ENCODE results near the gene MLF1.
A peak's percentile ranks its signal among the peaks of the same experiment; 100 is the strongest.

Gene MLF1

GRCh38 chr3:158640646-158641045, 69.7 kb downstream of the MLF1 start:
- no peaks in the 10 kb centered on the region for H3K27me3 ChIP-seq
- no peaks in the 10 kb centered on the region for H3K9me3 ChIP-seq

DNA sequence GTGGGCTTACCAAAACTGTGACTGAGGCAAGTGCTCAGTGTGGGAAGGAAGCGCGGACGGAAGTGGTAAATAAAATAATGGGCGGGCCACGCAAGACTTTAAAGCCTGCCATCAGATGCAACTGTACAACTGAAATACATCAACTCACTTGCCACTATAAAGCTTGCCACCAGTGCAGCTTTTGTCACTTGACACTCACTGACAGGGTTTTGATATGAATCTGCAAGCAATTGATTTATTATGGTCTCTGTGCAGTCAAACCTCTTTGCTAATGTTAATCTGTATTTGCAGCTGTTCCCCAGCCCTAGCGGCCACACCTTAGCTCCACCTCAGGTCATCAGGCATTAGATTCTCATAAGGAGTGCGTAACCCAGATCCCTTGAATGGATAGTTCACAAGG, 71.0 kb downstream of the MLF1 start:
- no peak for TF ChIP-seq CTCF (IDR thresholded peaks at IDR 0.05; ENCODE audit: low read depth, low read length)
- no peak overlapping the region for H3K4me3 ChIP-seq (ENCODE audit: low read depth, low read length)
- H3K27me3 ChIP-seq: no peaks in the 10 kb centered on the region
- DNase-seq: no peak
- H3K4me1 ChIP-seq: no peaks in the 10 kb centered on the region
- H3K36me3 ChIP-seq: peaks cover 11% of the 10 kb centered on the region
- no peaks in the 10 kb centered on the region for H3K9me3 ChIP-seq

More at GRCh38 chr3:158640646-158641045, 69.7 kb downstream of the MLF1 start:
- H3K4me3 ChIP-seq (ENCODE audit: low read depth, low read length): no peak overlapping the region
- H3K36me3 ChIP-seq: no peaks in the 10 kb centered on the region
- TF ChIP-seq CTCF (IDR thresholded peaks at IDR 0.05; ENCODE audit: low read depth, low read length): no peak
- no peak for DNase-seq
- H3K4me1 ChIP-seq: no peaks in the 10 kb centered on the region

- Histone ChIP-seq H3K27me3 (no peaks in the 10 kb centered on the region), H3K4me3 (ENCODE audit: low read depth, low read length) (no peak overlapping the region), H3K36me3 (peaks cover 13% of the 10 kb centered on the region), H3K9me3 (no peaks in the 10 kb centered on the region), H3K4me1 (no peaks in the 10 kb centered on the region)
- no peak for DNase-seq
- no peak for TF ChIP-seq CTCF (IDR thresholded peaks at IDR 0.05; ENCODE audit: low read depth, low read length)
Measured at GRCh38 chr3:158642474-158643210, 71.6 kb downstream of the MLF1 start.

GRCh38 chr3:158644345-158644908, 73.4 kb downstream of the MLF1 start, which contains the start of gene GFM1:
Gene GFM1 (plus strand): TSS chr3:158644527. CDS start chr3:158644635, 108 bp downstream.
- peak; percentile 91 for DNase-seq

GRCh38 chr3:158649791-158650190, 78.8 kb downstream of the MLF1 start:
- DNase-seq: no peak
- no peak for TF ChIP-seq CTCF (IDR thresholded peaks at IDR 0.05; ENCODE audit: low read depth, low read length)
- Histone ChIP-seq H3K4me3 (ENCODE audit: low read depth, low read length) (no peak overlapping the region), H3K36me3 (peaks cover 52% of the 10 kb centered on the region), H3K27me3 (no peaks in the 10 kb centered on the region), H3K4me1 (peaks cover 3% of the 10 kb centered on the region; the same call in 1 of the 2 replicates), H3K9me3 (no peaks in the 10 kb centered on the region)

More at GRCh38 chr3:158644345-158644908, 73.4 kb downstream of the MLF1 start, which contains the start of gene GFM1:
- Histone ChIP-seq H3K4me1 (no peaks in the 10 kb centered on the region), H3K36me3 (peaks cover 21% of the 10 kb centered on the region), H3K9me3 (no peaks in the 10 kb centered on the region), H3K4me3 (ENCODE audit: low read depth, low read length) (peak within 1 kb of the TSS; percentile 100), H3K27me3 (no peaks in the 10 kb centered on the region)
- peak; percentile 83 for TF ChIP-seq CTCF (IDR thresholded peaks at IDR 0.05; ENCODE audit: low read depth, low read length)

DNA sequence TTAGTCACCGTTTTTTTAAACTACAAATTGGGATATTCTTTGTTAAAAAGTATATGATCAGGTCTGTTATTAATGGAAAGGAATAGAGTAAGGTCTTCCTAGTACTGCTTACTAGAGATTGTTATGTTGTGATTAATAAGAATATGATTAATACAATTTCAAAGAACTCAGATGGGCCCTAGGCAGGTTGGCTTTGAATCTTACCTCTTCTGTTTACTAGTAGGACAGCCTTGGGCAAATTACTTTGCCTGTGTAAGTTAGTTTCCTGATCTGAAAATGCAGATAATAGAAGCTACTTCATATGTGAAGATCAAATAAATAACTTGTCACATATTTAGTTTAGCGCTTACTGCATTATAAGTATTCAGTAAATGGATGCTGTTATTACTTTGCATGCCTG, 80.2 kb downstream of the MLF1 start:
- no peak overlapping the region for H3K4me3 ChIP-seq (ENCODE audit: low read depth, low read length)
- H3K36me3 ChIP-seq: peaks cover 60% of the 10 kb centered on the region
- TF ChIP-seq CTCF (IDR thresholded peaks at IDR 0.05; ENCODE audit: low read depth, low read length): no peak
- H3K9me3 ChIP-seq: no peaks in the 10 kb centered on the region
- H3K27me3 ChIP-seq: no peaks in the 10 kb centered on the region
- DNase-seq: no peak
- H3K4me1 ChIP-seq: peaks cover 3% of the 10 kb centered on the region; the same call in 1 of the 2 replicates
